Amniotic epithelial cell (primary cell): ENCODE measurements around the gene SARS1.

Source experiments
- DNase-seq: peaks from one replicate; pipeline ENCODE4 v3.0.0-alpha.2; 2010; ENCODE audit warnings: low read depth

The SARS1 gene

DNA sequence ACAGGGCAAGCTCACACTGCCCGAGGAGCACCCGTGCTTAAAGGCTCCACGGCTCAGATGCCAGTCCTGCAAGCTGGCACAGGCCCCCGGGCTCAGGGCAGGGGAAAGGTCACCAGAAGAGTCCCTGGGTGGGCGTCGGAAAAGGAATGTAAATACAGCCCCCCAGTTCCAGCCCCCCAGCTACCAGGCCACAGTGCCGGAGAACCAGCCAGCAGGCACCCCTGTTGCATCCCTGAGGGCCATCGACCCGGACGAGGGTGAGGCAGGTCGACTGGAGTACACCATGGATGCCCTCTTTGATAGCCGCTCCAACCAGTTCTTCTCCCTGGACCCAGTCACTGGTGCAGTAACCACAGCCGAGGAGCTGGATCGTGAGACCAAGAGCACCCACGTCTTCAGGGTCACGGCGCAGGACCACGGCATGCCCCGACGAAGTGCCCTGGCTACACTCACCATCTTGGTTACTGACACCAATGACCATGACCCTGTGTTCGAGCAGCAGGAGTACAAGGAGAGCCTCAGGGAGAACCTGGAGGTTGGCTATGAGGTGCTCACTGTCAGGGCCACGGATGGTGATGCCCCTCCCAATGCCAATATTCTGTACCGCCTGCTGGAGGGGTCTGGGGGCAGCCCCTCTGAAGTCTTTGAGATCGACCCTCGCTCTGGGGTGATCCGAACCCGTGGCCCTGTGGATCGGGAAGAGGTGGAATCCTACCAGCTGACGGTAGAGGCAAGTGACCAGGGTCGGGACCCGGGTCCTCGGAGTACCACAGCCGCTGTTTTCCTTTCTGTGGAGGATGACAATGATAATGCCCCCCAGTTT is 36.9 kb downstream of the SARS1 start:
- DNase-seq, result no peak

DNA sequence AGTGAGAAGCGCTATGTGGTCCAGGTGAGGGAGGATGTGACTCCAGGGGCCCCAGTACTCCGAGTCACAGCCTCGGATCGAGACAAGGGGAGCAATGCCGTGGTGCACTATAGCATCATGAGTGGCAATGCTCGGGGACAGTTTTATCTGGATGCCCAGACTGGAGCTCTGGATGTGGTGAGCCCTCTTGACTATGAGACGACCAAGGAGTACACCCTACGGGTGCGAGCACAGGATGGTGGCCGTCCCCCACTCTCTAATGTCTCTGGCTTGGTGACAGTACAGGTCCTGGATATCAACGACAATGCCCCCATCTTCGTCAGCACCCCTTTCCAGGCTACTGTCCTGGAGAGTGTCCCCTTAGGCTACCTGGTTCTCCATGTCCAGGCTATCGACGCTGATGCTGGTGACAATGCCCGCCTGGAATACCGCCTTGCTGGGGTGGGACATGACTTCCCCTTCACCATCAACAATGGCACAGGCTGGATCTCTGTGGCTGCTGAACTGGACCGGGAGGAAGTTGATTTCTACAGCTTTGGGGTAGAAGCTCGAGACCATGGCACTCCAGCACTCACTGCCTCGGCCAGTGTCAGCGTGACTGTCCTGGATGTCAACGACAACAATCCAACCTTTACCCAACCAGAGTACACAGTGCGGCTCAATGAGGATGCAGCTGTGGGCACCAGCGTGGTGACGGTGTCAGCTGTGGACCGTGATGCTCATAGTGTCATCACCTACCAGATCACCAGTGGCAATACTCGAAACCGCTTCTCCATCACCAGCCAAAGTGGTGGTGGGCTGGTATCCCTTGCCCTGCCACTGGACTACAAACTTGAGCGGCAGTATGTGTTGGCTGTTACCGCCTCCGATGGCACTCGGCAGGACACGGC is 37.8 kb downstream of the SARS1 start:
- no peak for DNase-seq

DNA sequence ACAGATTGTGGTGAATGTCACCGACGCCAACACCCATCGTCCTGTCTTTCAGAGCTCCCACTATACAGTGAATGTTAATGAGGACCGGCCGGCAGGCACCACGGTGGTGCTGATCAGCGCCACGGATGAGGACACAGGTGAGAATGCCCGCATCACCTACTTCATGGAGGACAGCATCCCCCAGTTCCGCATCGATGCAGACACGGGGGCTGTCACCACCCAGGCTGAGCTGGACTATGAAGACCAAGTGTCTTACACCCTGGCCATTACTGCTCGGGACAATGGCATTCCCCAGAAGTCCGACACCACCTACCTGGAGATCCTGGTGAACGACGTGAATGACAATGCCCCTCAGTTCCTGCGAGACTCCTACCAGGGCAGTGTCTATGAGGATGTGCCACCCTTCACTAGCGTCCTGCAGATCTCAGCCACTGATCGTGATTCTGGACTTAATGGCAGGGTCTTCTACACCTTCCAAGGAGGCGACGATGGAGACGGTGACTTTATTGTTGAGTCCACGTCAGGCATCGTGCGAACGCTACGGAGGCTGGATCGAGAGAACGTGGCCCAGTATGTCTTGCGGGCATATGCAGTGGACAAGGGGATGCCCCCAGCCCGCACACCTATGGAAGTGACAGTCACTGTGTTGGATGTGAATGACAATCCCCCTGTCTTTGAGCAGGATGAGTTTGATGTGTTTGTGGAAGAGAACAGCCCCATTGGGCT is 38.6 kb downstream of the SARS1 start:
- DNase-seq, result no peak

DNA sequence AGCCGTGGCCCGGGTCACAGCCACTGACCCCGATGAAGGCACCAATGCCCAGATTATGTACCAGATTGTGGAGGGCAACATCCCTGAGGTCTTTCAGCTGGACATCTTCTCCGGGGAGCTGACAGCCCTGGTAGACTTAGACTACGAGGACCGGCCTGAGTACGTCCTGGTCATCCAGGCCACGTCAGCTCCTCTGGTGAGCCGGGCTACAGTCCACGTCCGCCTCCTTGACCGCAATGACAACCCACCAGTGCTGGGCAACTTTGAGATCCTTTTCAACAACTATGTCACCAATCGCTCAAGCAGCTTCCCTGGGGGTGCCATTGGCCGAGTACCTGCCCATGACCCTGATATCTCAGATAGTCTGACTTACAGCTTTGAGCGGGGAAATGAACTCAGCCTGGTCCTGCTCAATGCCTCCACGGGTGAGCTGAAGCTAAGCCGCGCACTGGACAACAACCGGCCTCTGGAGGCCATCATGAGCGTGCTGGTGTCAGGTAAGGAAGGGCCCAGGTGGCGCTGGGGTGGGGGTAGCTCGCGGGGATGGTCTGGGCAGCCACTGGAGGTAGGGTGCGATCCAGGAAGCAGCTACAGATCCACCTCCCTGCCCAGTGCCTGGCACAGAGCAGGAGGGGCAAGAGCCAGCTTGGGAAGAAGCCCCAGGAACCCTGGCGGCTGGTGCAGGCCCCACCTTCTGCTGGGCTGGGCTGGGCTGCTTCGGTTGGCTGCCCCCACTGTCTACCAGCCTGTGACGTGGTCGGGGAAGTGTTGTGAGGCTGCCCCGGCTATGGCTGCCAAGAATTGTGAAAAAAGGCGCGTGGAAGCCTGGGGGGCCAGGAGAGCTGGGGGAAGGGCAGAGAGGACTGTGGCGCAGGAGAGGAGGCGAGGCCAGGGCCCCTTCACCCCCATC is 39.4 kb downstream of the SARS1 start:
- DNase-seq, result no peak

DNA sequence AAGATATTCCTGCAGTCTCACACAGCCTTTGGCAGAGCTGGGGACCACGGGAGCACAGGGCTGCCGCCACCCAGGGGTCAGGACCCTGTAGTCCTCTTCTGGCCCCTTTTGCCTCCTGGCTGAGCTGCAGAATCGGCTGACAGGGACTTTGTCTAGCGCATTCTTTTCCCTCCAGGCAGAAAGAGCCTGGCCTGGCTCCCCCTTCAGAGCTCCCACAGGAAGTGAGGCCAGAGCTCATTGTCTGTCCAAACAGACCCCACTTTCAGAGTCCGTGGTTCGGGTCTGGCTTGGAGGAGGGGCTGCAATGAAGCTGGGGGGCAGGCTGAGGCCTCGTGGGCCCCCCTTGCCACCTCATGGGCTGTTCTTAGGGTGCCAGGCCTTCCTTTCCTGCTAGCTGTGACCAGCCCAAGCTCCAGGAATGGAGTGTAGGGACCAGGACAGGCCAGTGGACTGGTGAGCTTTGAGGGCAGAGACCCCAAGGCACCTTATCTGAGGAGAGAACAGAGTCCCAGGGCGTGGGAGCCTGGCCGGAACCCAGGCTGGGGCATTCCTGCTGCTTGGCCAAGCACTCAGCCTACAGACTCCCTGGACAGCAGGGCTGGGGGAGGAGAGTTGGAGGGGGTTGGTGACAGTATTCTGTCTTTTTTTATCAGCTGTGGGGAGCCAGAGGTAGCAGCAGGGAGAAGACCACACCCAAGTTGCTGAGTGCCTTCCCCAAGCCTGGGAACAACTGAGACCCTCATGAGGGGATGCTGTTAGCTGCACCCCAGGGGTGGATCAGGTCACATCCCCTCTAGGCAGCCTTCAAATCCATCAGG is 40.3 kb downstream of the SARS1 start:
- no peak for DNase-seq

DNA sequence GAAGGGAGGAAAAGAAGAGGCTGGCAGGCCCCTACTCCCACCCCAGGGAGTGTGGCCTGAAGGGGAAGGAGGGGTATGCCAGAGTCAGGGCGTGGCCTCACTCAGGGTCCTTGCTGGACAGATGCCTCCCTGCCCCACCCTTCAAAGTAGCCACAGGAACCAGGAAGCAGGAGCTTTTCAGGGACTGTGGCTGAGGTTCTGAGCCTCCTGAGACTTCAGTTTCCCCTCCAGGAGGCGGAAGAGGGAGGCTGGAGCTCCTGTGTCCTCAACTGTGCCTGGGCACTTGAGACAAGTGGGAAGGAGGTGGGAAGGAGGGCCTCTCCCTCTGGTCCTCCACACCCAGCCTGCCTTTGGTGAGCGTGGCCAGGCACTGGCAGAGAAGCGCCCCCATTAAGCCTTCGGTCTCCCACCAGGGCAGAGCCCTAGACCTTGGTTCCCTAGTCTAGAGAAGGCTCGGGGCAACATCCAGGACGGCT is 40.9 kb downstream of the SARS1 start:
- no peak for DNase-seq

DNA sequence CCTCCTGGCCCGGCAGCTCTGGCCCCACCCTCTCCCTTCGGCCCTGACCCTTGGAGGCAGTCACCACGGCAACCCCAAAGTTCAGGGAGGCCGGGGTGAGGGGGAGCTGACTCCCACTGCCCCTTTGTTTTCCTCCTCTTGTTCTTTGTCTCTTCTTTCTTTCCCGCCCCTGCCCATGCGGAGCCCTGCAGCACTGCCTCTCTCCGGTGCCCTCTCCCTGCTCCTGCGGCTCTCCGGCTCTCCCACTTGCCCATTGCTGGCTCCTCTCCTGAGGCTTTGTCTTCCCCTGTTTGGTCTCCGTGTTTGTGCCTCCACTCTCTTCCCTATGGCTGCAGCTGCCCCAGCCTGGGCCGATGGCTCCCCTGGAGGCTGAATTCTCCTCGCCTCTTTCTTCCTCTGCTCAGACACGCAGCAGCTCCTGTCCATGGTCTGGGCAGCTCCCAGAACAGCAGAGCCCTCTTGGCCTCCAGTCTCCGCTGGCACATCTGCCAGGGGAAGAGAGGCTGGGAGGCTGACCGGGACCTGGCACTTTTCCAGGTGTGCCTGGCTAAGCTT is 41.5 kb downstream of the SARS1 start:
- DNase-seq, result no peak

DNA sequence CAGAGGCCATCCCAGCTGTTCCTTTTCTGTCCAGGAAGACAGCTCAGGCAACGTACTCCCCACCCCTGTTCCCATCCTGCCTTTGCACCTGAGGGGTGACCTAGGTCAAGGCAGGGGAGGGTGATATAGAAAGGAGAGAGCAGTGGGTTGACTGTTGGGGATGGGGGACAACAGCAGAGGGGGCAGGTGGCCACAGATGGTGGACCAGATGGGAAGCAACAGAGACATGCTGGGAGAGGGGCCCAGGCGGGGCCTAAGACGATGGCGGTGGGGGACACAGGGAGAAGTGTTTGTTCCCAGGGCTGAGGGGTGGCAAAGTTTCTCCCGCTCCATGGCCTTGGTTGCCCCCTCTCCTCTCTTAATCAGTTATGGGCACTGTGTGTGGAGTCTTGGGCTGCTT is 42.0 kb downstream of the SARS1 start:
- no peak for DNase-seq

DNA sequence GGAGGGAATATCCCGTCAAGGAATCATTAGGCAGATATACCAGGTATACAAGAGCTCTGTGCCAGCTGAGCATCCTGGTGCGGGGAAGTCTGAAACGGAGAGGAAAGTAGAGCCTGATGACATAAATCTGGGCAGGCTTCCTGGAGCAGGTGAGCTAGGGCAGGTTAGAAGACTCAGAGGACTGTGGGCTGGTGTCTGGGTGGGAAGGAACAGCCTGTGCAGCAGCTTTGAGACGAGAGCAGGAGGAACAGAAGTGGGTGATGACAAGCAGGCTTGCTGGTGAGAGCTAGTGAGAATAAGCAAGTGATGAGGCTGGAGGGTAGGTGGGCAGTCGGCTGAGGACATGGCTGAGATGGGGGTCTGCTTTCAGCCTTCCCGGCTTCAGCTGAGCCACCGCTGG is 42.4 kb downstream of the SARS1 start:
- no peak for DNase-seq

DNA sequence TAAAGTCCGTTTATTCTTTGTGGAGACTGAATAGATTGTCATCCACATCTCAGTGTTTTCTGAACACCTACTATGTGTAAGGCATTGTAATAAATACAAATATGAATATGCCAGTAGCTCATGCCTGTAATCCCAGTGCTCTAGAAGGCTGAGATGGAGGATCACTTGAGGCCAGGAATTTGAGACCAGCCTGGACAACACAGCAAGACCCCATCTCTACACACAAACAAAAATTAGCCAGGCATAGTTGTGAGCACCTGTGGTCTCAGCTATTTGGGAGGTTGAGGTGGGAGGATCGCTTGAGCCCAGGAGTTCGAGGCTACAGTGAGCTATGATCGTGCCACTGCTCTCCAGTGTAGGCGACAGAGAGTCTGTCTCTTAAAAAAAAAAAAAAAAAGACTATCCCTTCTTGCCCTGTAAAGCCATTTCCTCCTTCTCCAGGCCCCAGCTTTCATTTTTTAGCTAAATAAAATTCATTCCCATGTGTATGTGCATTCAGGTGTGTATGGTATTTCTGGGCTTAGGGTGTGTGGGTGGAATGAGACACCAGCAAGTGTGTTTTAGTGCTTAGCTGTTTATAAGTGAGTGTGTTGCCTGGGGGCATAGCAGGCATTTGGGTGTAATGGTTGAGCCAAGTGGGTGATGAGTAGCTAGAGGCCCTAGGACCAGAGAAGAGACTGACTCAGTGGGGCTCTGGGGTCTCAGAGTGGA is 43.4 kb downstream of the SARS1 start:
- DNase-seq, result no peak

DNA sequence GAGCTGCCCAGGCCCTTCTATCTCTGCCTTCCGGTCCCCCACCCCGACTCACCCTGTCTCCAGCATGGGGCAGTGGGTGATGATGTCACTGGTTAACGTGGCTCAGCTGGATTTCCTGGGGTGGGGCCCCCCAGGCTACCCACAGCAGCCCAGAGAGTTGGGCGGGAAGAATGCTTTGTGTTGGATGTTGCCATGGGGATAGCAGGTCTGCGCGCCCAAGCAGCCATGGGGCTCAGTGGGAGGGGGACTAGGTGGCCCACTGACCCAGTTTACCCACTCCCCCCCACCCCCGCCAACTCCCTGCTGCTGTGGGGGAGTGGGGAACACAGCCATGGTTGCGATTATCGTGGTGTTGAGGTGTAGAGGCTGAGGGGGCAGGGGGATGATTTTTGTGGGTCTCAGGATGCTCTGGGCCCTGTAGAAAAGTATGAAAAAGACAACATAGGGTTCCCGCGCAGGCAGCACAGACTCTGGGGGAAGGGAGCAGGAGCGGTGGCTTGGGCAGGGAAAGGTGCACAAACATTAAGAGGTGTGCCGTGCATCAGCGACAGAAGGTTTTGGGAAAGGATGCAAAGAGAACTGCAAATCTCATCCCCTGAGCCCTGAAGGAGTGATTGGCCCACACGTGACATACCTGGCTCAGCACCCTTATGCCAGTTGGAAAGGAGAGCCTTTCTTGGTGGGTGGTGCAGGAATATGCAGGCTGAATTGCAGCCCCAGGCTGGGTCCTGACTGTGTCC is 44.1 kb downstream of the SARS1 start:
- DNase-seq, result no peak

DNA sequence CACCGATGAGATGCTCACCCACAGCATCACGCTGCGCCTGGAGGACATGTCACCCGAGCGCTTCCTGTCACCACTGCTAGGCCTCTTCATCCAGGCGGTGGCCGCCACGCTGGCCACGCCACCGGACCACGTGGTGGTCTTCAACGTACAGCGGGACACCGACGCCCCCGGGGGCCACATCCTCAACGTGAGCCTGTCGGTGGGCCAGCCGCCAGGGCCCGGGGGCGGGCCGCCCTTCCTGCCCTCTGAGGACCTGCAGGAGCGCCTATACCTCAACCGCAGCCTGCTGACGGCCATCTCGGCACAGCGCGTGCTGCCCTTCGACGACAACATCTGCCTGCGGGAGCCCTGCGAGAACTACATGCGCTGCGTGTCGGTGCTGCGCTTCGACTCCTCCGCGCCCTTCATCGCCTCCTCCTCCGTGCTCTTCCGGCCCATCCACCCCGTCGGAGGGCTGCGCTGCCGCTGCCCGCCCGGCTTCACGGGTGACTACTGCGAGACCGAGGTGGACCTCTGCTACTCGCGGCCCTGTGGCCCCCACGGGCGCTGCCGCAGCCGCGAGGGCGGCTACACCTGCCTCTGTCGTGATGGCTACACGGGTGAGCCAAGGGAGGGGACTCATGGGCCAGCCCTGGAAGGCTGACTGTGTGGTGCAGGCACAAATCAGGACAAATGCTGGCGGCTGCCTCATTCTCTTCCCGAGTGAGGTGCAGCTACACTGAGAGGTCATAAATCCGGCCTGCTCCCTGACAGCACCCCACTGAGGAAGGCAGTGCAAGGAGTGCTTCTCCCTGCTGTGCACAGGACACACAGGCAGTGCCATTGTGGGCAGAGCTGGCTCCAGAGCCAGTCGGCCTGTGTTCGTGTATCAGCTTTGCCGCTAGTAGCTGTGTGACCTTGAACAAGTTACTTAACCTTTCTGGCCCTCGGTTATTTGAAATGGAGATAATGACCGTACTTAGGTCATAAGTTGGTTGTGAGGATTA is 45.1 kb downstream of the SARS1 start:
- DNase-seq, result no peak

DNA sequence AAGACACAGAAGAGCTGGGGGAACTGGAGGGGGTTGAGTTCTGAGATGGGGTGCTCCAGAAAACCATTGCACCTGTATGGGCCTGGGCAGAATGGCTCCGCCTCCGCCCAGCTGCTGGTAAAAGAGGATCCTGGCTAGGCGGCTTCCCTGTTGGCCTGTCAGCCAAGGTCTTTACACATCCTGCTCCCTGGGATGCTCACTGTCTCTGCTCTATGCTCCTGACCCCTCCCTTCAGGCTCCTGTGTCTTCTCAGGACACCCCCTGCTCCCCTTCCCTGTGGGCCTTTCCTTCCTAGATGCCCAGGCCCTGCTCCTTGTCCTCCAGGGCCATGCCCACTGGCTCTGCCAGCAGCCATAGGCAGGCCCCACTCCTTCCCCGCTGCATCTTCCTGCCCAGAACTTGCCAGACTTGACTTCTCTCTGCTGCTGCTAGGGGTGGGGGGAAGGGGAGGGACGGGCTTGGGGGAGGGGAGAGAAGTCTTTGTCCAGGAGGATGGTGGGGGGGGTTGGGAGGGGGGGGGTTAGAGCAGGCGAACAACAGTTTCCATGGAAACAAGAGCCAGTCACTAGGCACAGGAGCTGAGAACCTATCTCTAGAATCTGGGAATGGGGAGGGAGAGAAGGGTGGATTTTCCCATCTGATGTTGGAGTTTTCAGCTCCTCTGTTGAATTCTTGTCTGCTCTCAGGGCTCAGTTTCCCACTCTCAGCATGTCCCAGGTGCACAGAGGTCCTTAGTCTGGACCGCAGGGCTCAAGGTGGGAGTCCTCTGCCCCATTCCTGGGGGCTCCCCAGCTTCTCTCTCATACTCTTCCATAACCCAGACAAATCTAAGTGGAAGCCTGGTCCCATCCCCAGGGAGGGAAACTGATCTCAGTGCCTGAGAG is 46.2 kb downstream of the SARS1 start:
- no peak for DNase-seq

DNA sequence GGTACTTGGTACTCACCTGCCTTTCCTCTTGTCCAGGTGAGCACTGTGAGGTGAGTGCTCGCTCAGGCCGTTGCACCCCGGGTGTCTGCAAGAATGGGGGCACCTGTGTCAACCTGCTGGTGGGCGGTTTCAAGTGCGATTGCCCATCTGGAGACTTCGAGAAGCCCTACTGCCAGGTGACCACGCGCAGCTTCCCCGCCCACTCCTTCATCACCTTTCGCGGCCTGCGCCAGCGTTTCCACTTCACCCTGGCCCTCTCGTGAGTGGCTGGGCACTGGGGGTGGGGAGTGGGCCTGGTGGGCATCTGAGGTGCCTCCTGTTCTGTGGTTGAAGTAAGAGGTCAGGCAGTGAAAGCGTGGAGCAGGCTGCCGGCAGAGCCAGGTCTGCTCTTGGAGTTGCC is 47.3 kb downstream of the SARS1 start:
- DNase-seq, result no peak

DNA sequence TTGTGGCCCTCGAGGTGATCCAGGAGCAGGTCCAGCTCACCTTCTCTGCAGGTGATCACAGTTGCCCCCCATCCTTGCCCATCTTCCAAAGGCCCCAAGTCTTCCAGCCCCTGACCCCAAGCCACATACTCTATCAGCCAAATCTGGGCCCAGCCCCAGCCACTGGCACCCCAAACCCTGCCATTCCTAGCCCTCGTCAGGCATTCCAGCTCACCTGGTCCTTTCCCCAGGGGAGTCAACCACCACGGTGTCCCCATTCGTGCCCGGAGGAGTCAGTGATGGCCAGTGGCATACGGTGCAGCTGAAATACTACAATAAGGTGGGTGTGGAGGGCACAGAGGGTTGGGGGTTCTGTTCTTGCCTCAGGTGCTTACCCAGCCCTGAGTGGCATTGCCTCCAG is 47.9 kb downstream of the SARS1 start:
- DNase-seq, result no peak

DNA sequence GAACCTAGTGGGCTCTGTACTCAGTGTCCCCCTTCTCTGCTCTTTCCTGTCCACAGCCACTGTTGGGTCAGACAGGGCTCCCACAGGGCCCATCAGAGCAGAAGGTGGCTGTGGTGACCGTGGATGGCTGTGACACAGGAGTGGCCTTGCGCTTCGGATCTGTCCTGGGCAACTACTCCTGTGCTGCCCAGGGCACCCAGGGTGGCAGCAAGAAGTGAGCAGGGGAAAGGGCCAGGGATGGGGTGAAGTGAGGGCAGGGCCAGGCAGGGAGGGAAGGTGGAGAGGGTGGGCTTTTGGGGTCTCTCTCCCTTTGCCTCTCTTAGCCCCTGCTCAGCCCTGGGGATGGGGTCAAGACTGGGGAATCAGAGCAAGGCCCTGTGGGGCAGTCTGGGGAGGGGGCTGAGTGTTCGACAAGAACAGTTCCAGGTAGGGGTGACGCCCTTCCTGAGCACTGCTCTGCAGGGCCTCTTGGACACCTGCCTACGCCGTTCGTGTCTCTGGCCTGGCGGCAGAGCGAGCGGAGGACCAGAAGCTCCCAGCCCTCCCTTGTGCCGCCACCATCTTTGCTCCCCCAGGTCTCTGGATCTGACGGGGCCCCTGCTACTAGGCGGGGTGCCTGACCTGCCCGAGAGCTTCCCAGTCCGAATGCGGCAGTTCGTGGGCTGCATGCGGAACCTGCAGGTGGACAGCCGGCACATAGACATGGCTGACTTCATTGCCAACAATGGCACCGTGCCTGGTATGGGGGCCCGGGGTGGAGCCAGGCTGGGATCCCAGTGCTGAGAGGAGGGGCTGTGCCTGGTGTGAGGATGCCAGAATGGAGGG is 48.7 kb downstream of the SARS1 start:
- no peak for DNase-seq
